LNCaP clone FGC (cell line): ENCODE results near the gene FXYD1.
A peak's percentile ranks its signal among the peaks of the same experiment; 100 is the strongest.
"Not testable (repeated sequence)": the region's sequence is repeated elsewhere in the genome, so short reads cannot be mapped to it uniquely, and the experiment has no call there.

Experiments
- DNase-seq: peaks from one replicate; pipeline ENCODE4 v3.0.0-alpha.2; 2011; ENCODE audit warnings: low read depth
- H3K4me3 ChIP-seq: 2 replicates; pipeline ENCODE4 v1.5.1; 2011; ENCODE audit warnings: mild to moderate bottlenecking, low read depth, low read length, control low read depth
- CTCF ChIP-seq: IDR thresholded peaks from 2 replicates; pipeline ENCODE4 v1.5.1; 2012; ENCODE audit warnings: mild to moderate bottlenecking; ENCODE audit not compliant: control insufficient read depth, insufficient read depth; ENCODE audit errors: extremely low read depth

Gene FXYD1

GRCh38 chr19:35125749-35126623, 12.6 kb upstream of the FXYD1 start:
- DNase-seq = no peak
- H3K4me3 ChIP-seq = no peak overlapping the region
- TF ChIP-seq CTCF = no peak

- H3K4me3 ChIP-seq = no peak overlapping the region
- no peak for TF ChIP-seq CTCF
- no peak for DNase-seq
These were observed 12.0 kb upstream of the FXYD1 start for GRCh38 chr19:35126624-35126959.

GRCh38 chr19:35127871-35128270, 10.8 kb upstream of the FXYD1 start:
- H3K4me3 ChIP-seq = no peak overlapping the region
- TF ChIP-seq CTCF = no peak
- no peak for DNase-seq

GRCh38 chr19:35128398-35129057, 10.1 kb upstream of the FXYD1 start:
- no peak for DNase-seq
- no peak overlapping the region for H3K4me3 ChIP-seq
- TF ChIP-seq CTCF = no peak

- not testable (repeated sequence) for DNase-seq, H3K4me3 ChIP-seq
These were observed 8.8 kb upstream of the FXYD1 start for GRCh38 chr19:35129724-35130274.

GRCh38 chr19:35130761-35131720, 7.6 kb upstream of the FXYD1 start:
- DNase-seq = peak; percentile 90
- no peak overlapping the region for H3K4me3 ChIP-seq
- TF ChIP-seq CTCF = no peak
